ENCODE data around the gene WNK1.

The WNK1 gene

DNA sequence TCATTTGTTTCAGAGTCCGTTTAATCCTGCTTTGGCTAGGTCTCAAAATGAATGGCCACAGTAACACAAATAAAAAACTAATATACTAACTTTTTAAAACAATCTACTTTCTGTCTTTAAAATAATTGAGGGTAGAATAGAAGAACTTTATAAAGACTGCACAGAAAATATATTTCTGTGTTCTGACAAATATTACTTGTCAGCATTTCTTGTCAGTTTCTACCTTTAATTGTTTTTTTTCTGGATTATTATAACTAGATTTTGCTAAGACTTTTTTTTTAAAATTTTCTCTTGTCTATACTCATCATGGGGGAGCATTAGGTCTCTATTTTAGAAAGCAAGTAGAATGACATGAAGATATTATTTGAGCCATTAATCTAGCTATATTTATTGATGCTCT, 110.9 kb downstream of the WNK1 start:
- no peak for DNase-seq (ENCODE audit: low spot score)

DNA sequence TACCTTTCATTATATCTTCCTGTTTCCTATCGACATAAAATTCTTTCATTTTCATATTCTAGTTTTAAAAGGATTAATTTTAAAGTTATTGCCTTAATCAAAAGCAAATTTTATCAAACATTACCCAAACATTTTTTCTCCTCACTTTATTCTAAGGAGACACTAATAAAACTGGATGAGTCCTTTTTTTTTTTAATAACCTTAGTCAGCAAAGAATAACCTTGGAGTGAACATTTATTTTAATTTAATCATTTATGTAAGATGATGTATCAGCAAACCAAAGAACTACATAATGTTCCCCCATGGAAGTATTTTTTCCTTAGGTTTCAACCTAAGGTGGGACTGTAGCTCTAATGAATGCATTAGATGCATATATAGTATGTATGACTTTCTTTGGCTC, 113.2 kb downstream of the WNK1 start:
- no peak for DNase-seq (ENCODE audit: low spot score)

GRCh38 chr12:867905-868304, 115.5 kb downstream of the WNK1 start:
- DNase-seq (ENCODE audit: low spot score), result no peak

DNA sequence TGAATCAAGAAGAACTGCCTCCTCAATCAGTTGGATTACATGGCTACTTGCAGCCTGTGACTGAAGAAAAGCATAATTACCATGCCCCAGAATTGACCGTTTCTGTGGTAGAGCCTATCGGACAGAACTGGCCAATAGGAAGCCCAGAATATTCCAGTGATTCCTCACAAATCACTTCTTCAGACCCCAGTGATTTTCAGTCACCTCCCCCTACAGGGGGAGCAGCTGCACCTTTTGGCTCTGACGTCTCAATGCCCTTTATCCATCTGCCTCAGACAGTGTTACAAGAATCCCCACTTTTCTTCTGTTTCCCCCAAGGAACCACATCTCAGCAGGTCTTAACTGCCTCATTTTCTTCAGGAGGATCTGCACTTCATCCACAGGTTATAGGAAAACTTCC, 116.3 kb downstream of the WNK1 start:
- peak; percentile 49 for DNase-seq (ENCODE audit: low spot score)

GRCh38 chr12:870378-870777, 118.0 kb downstream of the WNK1 start:
- DNase-seq (ENCODE audit: low spot score), result no peak

DNA sequence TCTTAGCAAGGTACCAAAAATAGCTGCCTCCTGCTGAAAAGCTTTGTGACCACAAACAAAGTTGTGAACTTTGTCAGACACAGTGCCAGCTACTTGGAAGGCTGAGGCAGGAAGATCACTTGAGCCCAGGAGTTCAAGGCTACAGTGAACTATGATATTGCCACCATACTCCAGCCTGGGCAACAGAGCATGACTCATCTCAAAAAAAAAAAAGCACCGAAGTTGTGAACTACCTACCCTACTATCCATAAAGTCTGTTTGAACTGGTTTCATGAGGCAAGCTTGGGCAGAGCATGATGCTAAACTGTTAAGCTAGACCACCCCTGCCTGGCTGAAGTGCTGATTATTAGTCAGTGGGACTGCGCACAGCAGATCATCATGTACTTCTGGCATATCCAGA, 121.6 kb downstream of the WNK1 start:
- no peak for DNase-seq (ENCODE audit: low spot score)

DNA sequence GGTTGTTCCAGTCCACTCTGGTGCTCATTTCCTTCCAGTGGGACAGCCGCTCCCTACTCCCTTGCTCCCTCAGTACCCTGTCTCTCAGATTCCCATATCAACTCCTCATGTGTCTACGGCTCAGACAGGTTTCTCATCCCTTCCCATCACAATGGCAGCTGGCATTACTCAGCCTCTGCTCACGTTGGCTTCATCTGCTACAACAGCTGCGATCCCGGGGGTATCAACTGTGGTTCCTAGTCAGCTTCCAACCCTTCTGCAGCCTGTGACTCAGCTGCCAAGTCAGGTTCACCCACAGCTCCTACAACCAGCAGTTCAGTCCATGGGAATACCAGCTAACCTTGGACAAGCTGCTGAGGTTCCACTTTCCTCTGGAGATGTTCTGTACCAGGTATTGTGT, 127.3 kb downstream of the WNK1 start:
- DNase-seq (ENCODE audit: low spot score), result peak; percentile 51

GRCh38 chr12:880656-881055, 128.3 kb downstream of the WNK1 start:
- DNase-seq (ENCODE audit: low spot score), result no peak

- DNase-seq (ENCODE audit: low spot score), result no peak
These were observed 132.5 kb downstream of the WNK1 start for GRCh38 chr12:884746-885414.

GRCh38 chr12:885701-886100, 133.3 kb downstream of the WNK1 start:
- no peak for DNase-seq (ENCODE audit: low spot score)

- no peak for DNase-seq (ENCODE audit: low spot score)
These were observed 133.8 kb downstream of the WNK1 start for GRCh38 chr12:886206-886605.

- no peak for DNase-seq (ENCODE audit: low spot score)
These were observed 141.8 kb downstream of the WNK1 start for GRCh38 chr12:894226-894625.

DNA sequence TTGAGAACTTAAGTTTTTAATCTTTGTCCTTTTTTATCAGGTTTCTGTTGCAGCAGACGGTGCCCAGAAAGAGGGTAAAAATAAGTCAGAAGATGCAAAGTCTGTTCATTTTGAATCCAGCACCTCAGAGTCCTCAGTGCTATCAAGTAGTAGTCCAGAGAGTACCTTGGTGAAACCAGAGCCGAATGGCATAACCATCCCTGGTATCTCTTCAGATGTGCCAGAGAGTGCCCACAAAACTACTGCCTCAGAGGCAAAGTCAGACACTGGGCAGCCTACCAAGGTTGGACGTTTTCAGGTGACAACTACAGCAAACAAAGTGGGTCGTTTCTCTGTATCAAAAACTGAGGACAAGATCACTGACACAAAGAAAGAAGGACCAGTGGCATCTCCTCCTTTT, 143.7 kb downstream of the WNK1 start:
- no peak for DNase-seq (ENCODE audit: low spot score)

- DNase-seq (ENCODE audit: low spot score), result no peak
These were observed 145.0 kb downstream of the WNK1 start for GRCh38 chr12:897386-897785.

GRCh38 chr12:902581-902980, 150.2 kb downstream of the WNK1 start:
- no peak for DNase-seq (ENCODE audit: low spot score)

DNA sequence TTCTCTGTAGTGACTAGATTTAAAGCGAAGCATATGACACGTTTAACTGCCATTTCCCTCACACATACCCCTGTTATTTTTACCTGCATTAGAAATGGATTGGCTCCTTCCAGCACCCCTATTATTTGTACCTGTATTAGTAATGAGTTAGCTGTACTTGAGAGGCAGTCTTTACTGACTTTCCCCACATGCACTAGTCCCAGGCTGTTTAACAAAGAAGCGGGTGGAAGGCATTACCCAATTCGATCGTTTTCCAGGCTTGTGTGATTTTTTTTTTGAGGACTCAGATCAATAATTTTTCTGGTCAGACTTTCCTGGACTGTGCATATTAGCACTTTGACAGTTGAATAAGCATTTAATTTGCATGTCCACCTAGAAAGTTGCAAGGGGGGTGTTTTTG, 150.7 kb downstream of the WNK1 start:
- no peak for DNase-seq (ENCODE audit: low spot score)

DNA sequence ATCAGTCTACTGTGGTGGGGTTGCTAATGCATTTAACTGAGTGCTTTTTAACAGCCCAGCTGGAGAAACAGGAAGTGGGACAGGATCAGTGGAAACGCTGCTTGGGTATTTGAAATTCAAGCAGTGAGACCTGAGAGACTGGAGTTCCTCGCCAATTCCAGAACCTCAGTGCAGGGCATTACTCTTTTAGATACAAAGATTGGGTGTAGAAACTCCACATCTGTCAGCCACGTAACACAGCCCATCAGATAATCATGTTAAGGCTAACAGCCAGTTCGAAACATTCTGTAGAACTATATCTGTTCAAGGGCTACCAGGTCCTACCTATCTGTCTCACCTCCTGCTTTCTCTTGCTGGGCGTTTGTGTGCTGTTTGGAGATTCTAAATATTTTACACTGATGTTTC, 151.6 kb downstream of the WNK1 start:
- DNase-seq (ENCODE audit: low spot score), result no peak

DNA sequence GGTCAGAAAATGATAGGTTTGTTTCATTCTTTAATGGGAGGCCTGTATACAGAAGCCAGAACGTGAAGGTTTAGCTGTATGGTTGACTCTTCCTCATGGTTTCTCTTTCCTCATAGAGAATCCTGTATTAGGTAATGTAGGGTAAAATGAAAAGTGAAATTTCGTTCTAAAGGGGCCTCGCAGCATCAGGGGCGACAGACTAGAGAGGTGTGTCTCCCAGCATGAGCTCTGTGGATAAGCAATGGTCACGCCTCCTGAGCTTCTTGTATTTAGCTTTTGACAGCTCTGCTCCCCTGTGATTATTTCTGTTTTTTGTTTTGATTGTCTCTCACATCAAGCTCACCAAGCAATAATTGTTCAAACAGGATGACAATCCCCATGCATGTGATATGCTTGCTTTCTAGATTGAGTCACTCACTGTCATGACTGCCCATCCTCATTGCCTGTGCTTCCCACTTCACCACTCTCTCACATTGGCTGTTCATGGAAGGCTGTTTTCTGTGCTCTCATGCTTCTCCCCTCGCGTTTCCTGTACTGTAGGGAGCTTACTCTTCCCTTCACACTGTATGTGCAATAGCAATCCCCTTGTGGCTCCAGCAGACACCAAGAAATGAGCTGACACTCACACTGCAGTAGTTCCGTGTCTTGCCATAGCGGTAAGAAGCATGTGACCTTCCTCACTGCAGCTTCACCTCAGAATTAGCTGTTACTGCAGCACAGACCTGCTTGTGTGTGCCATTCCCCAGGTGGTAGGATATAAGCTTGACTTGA, 153.1 kb downstream of the WNK1 start:
- no peak for DNase-seq (ENCODE audit: low spot score)

DNA sequence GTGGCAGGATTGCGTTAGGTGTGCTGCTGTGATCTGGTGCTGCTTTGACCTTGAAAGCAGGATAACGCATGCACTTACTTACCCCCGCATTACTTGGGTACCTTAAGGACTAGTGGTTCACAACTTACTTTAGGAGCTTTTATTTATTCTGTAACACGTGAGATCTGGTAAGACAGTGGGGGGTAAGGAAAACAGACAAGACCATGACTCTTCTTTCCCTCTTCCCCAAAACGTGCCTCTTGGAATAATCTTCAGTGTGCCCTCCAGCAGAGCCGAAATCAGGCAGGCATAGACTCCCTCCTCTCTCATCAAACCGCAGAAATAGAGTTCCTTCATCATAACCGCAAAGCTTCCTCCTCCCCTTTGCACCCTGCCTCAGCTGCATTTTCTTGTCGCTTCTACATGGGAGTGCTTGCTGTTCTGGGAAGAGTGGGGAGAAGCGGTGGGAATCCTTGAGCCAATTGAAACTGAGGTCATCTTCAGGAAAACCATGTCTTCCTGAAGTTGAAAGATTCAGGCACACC, 153.7 kb downstream of the WNK1 start:
- no peak for DNase-seq (ENCODE audit: low spot score)

GRCh38 chr12:907413-908185, 155.2 kb downstream of the WNK1 start:
- no peak for DNase-seq (ENCODE audit: low spot score)

GRCh38 chr12:909861-910260, 157.5 kb downstream of the WNK1 start:
- DNase-seq (ENCODE audit: low spot score), result no peak

DNA sequence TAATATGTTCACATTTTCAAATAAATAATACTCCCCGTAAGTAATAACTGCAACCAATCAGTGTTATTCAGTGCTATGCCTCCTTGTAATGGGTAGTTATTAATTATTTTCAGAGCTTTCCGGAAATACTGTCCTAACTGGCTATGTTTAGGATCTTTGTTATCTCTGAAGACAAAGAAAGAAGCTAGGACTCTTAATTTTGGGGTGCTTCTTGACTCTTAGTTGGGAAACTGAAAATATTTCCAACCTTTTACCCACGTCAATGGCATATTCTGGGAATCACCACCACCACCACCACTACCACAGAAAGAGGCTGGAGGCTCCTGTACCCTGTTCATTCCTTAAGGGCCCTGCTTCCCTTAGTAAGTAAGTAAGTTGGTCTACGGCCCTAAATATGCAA, 158.0 kb downstream of the WNK1 start:
- DNase-seq (ENCODE audit: low spot score), result no peak
